ENCODE measurements around the gene CYP4F12.

The CYP4F12 gene

DNA sequence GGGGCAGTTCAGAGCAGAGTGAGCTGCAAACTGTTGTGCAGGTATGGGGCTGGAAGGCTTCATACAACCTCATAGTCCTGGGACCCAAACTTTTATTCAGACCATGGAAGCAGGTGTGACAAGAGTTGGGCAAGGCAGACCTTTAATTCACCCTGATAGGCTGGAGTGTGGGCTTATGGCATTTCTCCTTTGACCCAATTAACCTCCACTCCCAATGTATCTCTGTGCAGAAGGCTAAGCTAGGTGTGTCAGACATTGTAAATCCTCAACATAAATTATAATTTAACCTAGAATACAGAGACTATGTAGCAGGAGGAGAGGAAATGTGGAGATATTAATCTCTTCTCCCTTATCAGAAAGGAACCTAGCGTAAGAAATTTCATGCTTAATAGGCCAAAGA is 42.8 kb downstream of the CYP4F12 start:
- DNase-seq: no peak

DNA sequence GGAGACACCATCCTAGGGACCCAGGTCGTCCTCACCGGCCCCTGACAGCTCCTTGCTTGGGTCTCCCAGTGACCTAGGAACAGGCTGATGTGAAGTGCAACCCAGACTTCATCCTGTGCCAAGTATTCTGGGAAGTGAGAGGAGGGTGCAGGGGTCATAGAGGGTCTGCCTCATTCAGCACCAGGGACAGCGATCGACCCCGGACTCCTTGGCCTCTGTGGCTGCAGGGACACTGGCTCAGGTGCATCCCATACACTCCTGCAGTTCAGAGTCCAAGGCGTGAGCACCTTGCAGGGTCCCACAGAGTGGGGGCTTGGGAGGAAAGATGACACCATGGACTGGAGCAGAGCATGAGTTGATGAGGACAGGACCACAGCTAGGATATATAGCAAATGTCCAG is 44.9 kb downstream of the CYP4F12 start:
- DNase-seq: no peak

GRCh38 chr19:15721268-15721667 is 48.4 kb downstream of the CYP4F12 start:
- DNase-seq: no peak

GRCh38 chr19:15722956-15723355 is 50.1 kb downstream of the CYP4F12 start:
- DNase-seq: peak; percentile 5

DNA sequence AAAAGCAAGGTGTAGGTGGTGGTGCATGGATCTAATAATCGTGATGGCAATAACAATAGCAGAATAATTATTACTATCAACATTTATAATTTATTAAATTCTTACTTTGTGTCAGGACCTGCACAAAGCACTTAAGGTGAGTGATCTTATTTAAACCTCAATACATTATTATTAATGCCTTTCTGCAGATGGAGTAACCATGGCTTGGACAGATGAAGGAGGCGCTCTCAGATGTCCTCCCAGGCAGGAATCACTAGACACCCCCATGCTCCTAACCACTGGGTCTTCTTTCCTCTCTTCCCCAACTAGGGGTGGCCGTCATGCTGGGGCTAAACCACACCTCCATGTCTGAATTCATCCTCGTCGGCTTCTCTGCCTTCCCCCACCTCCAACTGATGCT is 54.8 kb downstream of the CYP4F12 start, which contains the start of gene OR10H2:
Gene OR10H2 (plus strand): TSS at position 301 of the 400 bp plus-strand sequence. CDS start 20 bp downstream, at position 321.
- no peak for DNase-seq

DNA sequence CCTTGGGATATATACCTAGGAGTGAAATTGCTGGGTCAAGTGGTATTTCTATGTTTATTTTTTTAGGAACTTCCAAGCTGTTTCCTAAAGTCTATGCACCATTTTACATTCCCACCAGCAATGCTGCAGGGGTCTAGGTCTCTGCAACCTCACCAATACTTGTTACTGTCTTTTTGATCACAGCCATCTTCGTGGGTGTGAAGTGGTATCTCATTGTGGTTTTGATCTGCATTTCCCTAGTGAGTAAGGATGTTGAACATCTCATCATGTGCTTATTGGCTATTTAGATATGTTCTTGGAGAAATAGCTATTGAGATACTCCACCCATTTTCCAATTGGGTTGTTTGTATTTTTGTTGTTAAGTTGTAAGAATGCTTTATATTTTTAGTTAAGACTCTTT is 57.7 kb downstream of the CYP4F12 start:
- no peak for DNase-seq

DNA sequence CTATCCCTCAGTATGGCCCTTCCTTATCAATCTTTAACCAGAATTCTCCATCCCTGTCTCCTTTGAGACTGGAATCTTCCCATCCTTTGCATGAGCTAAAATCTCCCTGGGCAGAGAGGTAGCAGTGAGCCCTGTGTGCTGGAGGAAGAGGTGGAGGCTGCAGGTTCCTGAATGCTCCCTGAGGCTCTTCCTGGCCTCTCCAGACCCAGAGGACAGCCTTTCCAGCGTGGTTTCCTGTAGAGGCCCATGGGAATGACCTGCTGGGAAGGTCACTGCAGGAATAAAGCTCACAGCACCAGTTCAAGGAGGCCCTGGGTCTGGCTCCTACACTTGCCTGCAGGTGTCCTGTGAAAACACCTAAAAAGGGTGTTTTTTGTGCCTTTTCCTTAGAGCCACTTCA is 59.5 kb downstream of the CYP4F12 start:
- DNase-seq: no peak

DNA sequence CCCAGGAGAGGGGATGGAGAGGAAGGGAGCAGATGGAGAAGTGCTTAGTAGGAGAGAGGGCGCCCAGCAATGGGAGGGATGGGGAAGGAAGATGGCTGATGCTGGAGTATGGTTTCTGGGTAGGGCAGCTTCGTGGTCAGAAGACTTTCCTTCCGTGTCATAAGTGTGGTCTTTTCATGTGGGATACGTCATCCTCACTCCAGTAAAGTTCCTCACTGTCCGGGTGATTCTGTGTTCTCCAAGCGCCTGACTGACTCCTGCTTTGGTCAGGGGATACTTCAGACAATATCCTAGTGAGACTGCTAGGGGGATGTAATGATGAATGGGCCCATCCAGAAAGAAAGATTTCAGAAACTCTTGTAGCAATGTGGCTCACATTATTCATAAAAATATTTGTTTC is 61.0 kb downstream of the CYP4F12 start:
- no peak for DNase-seq

DNA sequence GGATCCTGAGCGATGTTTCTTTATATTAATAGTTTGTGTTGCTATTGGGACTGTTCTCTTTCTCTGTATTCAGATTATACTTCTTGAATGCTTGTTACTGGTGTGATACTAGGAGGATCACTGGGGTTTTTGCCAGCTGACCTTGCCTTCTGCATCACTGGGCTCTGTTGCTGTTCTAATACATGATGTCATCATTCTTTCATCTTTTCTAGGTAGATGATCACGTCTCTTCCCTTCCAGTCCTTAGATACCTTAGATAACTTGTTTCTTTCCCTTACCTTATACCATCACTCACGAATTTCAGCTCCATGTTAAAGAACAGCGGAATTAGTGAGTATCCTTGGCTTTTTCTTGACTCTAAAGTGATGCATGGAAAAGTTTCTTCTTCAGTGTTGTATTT is 64.8 kb downstream of the CYP4F12 start, which contains the start of gene OR10H3:
Gene OR10H3 (plus strand): TSS at position 264 of the 400 bp plus-strand sequence. CDS start 3,408 bp downstream, outside the sequence.
- DNase-seq: no peak

DNA sequence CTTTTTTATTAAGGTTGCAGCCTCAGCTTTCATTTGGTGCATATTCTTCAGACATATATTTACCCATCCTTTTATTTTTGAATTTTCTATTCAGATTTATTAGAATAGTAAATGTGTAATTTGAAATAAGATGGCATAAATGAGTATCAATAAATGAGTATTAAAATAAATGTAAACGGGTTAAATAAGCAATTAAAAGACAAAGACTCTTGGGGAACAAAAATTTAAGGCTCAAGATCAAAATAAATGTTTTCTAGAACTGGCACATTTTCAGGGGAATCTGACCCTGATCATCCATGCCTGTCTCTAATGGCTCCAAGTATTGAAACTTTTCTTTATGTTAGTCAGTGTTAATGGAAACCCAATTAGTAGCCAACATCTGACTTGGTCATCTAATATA is 67.9 kb downstream of the CYP4F12 start:
- DNase-seq: no peak
